LHCN-M2 (cell line): ENCODE measurements around the gene PUS7. TPM values are rescaled to one million over a fixed set of nuclear protein-coding genes. Genes with fewer than 3 reads are reported as not detected.
"Not testable (repeated sequence)": the region's sequence is repeated elsewhere in the genome, so short reads cannot be mapped to it uniquely, and the experiment has no call there.

ENCODE experiments used
- DNase-seq: peaks from one replicate; pipeline ENCODE4 v3.0.0-alpha.2; 2012; ENCODE audit warnings: low read depth
- polyA plus RNA-seq: library from polyadenylated mRNA; unstranded; fragments of >200 nt; gene quantifications from one replicate; pipeline ENCODE4 v1.2.1, GENCODE V29; 2012; ENCODE audit warnings: missing spikeins
- total RNA-seq: library from RNA; depleted of rRNA; stranded (reverse); fragments of >200 nt; gene quantifications from 2 replicates; pipeline ENCODE4 v1.2.3, GENCODE V29; 2014; rRNA removed

PUS7 gene, protein sequence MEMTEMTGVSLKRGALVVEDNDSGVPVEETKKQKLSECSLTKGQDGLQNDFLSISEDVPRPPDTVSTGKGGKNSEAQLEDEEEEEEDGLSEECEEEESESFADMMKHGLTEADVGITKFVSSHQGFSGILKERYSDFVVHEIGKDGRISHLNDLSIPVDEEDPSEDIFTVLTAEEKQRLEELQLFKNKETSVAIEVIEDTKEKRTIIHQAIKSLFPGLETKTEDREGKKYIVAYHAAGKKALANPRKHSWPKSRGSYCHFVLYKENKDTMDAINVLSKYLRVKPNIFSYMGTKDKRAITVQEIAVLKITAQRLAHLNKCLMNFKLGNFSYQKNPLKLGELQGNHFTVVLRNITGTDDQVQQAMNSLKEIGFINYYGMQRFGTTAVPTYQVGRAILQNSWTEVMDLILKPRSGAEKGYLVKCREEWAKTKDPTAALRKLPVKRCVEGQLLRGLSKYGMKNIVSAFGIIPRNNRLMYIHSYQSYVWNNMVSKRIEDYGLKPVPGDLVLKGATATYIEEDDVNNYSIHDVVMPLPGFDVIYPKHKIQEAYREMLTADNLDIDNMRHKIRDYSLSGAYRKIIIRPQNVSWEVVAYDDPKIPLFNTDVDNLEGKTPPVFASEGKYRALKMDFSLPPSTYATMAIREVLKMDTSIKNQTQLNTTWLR
- total RNA-seq = 32.6 and 36.7 TPM in 2 replicates
- 6.8 TPM for polyA plus RNA-seq

DNA sequence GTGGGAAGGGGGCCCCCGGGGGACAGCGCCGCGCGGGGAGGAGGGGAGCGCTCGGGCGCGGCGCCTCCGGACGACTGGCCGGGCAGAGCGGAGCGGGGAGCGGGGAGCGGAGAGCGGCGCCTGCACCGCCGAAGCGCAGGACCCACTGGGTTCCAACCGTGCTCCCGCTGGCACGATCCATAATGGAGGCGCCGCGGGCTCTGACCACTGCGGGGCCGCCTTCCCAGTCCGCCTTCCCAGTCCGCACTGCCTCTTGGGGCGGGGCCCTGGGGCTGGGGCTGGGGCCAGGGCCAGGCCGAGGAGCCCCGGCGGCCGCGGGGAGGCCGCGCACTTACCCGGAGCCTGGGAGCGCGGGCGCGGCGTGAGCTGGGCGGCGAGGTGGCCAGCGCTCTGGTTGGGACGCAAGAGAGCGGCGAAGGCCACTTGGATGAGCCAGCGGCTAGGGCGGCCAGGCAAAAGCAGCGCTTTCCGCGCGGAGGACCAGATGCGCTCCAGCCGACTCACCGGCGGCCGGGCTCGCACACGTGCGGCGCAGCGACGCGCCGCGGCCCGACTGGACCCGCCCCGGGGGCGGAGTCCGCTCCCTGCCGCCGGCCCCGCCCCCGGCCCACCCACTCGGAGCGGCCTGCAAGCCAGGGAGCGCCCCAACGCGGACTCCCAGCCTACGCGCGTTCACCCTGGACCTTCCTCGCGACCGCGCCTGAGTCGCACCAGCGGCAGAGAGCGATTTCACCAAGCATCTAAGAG is at the start of gene PUS7:
TSS of gene PUS7 (minus strand) at position 555 of the 747 bp plus-strand sequence. CDS start 13,759 bp downstream, outside the sequence.
- DNase-seq = peak; percentile 89

DNA sequence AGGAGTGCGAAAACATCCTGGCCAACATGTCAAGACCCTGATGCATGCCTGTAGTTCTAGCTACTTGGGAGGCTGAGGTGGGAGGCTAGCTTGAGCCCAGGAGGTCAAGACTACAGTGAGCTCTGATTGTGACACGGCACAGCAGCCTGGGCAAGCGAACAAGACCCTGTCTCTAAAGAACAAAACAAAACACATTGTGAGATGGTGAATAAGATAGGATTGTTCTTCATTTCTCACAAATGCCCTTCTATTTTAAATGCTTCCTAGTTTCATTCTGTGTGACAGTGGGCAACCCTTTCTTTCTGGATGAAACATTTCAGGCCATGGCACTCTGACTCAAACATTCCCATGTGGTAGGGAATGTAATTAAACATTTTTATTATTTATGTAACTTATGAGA is 45.8 kb upstream of the PUS7 start:
- no peak for DNase-seq

GRCh38 chr7:105567024-105567423 is 45.0 kb upstream of the PUS7 start:
- no peak for DNase-seq

DNA sequence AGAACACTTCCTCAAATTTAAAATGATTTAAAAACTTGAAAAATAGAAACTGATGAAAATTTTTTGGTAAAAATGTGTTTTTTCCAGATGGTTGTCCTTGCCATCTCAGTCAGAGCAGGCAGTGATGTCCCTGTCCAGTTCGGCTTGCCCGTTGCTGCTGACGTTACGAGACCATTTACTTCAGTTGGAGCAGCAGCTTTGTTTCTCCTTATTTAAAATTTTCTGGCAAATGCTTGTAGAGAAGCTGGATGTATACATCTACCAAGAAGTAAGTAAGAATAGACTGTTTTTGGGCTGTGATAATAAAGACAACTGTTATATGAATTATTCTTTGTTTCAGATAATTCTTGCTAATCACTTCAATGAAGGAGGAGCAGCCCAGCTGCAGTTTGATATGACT is 43.1 kb upstream of the PUS7 start:
- no peak for DNase-seq

- DNase-seq = peak; percentile 9
These were observed 37.9 kb upstream of the PUS7 start for GRCh38 chr7:105559926-105560325.

- no peak for DNase-seq
These were observed 16.3 kb upstream of the PUS7 start for GRCh38 chr7:105538339-105538738.

DNA sequence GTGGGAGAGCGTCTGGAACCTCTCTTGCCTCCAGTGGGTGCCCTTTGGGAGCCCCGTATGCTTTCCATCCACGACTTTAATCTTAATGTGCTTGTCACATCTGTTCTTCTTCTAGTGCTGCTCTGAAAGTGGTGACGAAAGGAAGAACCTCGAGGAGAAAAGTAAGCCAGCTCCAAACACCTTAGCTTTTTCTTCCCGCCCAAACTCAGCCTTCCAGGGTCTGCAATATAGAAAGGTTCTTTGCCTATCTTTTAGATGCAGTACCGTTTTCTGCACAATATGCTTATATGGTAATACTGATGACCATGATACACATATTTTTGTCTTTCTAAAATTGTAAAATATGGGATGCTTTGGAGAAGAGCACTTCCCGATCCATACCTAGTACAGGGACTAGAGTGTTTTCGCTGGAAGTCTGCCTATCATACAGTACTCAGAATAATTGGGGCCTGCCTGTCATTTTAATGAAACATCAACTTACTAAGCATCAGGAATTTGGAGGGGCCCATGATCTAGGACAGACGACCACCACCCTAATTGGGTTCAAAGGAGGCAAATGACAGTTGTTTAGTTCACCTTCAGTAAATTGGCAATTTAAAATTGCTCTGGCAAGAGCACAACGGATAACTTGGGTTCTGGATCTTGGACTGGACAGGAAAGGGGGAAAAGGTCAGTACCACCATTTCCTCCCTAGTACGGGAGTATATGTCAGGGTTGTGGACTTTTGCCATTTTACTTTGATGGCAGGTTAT is 10.8 kb upstream of the PUS7 start:
- DNase-seq = no peak

DNA sequence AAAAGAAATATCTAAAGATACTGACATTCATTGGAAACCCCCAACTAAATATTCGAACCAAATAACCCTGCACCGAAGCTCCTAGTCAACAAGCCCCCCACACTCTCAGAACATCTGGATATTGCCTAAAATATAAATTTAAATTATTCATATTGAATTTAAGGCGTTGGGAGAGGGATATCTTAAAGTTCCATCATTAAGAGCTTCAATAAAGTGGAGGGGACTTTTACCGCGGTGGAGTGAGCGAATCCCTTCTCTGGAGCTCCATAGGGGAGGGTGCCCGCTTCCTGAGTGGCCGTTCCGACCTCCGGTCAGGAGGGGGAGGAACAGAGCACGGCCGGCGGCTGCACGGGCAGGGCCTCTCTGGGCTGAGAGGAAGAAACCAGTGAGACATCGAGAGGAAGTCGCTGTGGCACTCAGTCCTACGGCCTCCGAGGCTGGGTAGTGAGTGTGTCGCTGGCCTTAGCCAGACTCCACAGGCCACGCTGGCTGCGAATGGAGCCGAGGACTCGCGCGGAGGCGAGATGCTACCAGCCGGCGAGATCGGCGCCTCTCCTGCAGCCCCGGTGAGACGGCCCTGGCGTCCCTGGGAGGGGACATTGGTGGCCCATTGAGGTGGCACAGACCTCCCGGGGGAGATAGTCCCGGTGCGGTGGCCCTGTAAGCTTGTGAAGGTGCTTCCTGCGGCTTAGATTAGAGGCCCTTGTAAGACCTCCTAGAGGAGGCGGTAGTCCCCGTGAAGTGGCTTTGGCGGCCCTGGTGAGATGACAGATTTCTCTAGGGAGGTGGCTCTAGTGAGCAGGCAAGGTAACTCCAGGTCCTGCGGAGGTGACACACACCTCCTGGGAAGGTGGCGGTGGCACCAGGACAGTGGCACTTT is 10.0 kb upstream of the PUS7 start, which contains the start of gene RINT1:
TSS of gene RINT1 (plus strand) at position 410 of the 880 bp plus-strand sequence. CDS start at position 525, 115 bp downstream.
- DNase-seq = peak; percentile 89

DNA sequence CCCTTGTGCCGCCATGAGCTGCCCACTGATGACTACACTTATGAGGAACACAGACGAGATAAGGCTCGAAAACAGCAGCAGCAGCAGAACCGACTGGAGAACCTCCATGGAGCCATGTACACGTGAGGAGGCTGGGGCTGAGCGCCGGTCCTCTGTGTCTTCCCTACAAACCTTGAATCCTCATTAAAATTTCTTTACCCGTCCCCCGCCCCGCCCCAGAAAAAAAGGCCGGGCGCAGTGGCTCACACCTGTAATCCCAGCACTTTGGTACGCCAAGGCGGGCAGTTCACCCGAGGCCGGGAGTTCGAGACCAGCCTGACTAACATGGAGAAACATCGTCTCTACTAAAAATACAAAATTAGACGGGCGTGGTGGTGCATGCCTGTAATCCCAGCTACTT is 8.5 kb upstream of the PUS7 start:
- no peak for DNase-seq

GRCh38 chr7:105530126-105530525 is 8.1 kb upstream of the PUS7 start:
- no peak for DNase-seq

DNA sequence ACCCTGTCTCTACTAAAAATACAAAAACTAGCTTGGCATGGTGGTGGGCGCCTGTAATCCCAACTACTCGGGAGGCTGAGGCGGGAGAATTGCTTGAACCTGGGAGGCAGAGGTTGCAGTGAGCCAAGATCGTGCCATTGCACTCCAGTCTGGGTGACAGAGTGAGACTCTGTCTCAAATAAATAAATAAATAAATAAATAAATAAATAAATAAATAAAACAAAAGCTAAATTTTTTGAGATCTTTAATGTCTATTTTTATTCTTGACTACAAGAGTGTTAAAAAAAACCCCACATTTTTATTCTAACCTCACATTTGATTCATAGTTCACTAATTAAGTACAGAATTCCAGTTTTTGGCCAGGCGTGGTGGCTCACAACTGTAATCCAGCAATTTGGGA is 5.7 kb upstream of the PUS7 start:
- not testable (repeated sequence) for DNase-seq

DNA sequence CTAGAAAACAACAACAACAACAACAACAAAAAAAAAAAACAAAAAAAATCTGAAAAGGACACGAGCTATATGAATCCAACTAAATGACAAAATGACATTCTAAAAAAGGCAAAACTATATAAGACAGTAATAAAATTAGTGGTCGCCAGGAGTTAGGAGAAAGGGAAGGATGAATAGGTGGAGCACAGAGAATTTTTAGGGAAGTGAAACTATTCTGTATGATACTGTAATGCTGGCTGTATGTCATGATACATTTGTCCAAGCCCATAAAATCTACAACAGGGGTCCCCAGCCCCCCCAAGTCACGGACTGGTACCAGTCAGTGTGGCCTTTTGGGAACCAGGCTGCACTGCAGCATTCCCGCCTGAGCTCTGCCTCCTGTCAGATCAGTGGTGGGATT is 2.8 kb upstream of the PUS7 start:
- DNase-seq = no peak

- DNase-seq = not testable (repeated sequence)
These were observed 2.4 kb upstream of the PUS7 start for GRCh38 chr7:105524423-105524822.

GRCh38 chr7:105521027-105521716 is 899 bp downstream of the PUS7 start:
- DNase-seq = peak; percentile 71

GRCh38 chr7:105520620-105521019 is 1.5 kb downstream of the PUS7 start:
- DNase-seq = not testable (repeated sequence)

DNA sequence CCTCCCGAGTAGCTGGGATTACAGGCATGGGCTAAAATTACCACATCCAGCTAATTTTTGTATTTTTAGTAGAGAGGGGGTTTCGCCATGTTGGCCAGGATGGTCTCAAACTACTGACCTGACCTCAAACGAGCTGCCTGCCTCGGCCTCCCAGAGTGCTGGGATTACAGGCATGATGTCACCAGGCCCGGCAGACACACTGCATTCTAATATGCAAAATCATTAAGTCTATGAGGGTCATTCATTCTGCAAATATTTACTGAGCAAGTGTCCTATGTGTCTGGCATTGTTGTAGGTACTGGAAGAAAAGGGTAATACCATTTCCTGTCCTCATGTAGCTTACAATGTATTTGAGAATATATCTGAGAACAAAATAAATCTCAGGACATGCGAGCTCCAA is 2.7 kb downstream of the PUS7 start:
- DNase-seq = no peak

DNA sequence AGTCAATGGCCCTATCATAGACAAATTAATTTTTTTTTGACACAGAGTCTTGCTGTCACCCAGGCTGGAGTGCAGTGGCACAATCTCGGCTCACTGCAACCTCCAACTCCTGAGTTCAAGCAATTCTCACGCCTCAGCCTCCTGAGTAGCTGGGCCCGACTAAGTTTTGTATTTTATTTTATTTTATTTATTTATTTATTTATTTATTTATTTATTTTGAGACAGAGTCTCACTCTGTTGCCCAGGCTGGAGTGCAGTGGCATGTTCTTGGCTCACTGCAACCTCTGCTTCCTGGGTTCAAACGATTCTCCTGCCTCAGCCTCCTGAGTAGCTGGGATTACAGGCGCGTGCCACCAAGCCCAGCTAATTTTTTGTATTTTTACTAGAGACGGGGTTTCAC is 6.5 kb downstream of the PUS7 start:
- not testable (repeated sequence) for DNase-seq

DNA sequence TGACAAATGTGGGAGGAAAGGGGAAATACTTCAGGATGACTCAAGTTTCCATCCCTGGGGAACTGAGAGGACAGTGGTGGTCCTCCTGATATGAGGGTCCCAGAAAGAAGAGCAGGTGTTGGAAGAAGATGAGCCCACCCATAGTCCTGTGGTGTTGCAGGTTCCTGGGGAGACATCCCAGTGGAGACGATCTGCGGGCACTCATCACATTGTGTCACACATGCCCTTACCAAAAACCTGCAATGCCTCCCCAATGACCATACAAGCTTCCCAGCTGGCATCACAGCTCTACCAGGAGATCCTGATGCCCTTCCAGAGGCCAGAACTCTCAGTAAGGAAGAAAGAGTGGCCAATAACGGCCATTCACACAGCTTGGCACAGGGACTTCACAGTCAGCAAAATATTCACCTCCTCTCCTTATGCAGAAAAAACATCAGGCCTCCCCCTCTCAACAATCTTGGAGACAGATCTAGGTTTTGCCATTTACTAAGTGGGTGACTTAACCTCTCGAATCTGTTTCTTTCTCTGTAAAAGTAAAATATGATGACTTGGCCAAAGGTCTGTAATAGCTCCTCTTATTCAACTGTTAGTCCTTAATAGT is 9.0 kb downstream of the PUS7 start:
- DNase-seq = no peak

DNA sequence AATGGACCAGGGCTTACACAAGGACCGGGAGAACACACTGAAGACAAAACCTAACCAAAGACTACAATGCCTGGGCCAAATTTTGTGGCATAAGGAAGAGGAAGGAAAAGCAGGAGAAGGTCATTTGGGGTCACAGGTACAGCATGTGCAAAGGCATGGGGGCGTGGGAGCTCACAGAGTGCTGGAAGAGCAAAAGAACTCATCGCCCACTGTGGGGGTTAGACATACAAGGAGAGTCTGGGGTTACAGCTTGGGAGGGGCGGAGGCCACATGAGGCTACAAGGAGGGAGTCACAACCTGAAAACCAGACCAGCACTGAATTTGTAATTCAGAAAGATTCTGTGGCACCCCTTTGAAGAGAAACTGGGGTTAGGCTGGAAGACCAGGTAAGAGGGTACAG is 9.7 kb downstream of the PUS7 start:
- no peak for DNase-seq
